DOHH2 (cell line): ENCODE measurements around the gene MARCHF10.

Source experiments
- EZH2phosphoT487 ChIP-seq: fragments of 200-600 bp; sonication (generic); IDR thresholded peaks from 2 replicates; pipeline ENCODE4 v1.6.1; 2017; ENCODE audit warnings: borderline replicate concordance, mild to moderate bottlenecking, antibody characterized with exemption, low read length, moderate library complexity, mixed read lengths
- TF ChIP-seq, protein P1 (sequence below): fragments of 200-600 bp; sonication (generic); IDR thresholded peaks from one replicate; pipeline ENCODE4 v1.5.1; 2014; ENCODE audit warnings: antibody characterized with exemption, mild to moderate bottlenecking, low read depth, low read length; ENCODE audit not compliant: poor library complexity, severe bottlenecking

- TF ChIP-seq, protein P1, sequence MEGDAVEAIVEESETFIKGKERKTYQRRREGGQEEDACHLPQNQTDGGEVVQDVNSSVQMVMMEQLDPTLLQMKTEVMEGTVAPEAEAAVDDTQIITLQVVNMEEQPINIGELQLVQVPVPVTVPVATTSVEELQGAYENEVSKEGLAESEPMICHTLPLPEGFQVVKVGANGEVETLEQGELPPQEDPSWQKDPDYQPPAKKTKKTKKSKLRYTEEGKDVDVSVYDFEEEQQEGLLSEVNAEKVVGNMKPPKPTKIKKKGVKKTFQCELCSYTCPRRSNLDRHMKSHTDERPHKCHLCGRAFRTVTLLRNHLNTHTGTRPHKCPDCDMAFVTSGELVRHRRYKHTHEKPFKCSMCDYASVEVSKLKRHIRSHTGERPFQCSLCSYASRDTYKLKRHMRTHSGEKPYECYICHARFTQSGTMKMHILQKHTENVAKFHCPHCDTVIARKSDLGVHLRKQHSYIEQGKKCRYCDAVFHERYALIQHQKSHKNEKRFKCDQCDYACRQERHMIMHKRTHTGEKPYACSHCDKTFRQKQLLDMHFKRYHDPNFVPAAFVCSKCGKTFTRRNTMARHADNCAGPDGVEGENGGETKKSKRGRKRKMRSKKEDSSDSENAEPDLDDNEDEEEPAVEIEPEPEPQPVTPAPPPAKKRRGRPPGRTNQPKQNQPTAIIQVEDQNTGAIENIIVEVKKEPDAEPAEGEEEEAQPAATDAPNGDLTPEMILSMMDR: no peak
- TF ChIP-seq EZH2phosphoT487: no peak
Measured at GRCh38 chr17:62832405-62832804, 24.3 kb upstream of the MARCHF10 start.
